Coronary artery (tissue), 2 donors: Measurements from ENCODE around the gene CARD19.

Source experiments
- DNase-seq: peaks from one replicate; pipeline ENCODE4 v3.0.0-alpha.2; 2017; ENCODE audit warnings: low spot score
- H3K27ac ChIP-seq, 2 donors: fragments of 200-600 bp; sonication (generic); one replicate each; pipeline ENCODE4 v1.5.1; 2016 to 2019
- H3K4me3 ChIP-seq: fragments of 200-600 bp; sonication (generic); 2 replicates; pipeline ENCODE4 v1.5.1; 2016; ENCODE audit warnings: mild to moderate bottlenecking, moderate library complexity
- CTCF ChIP-seq: fragments of 200-600 bp; sonication (generic); IDR thresholded peaks from one replicate; pipeline ENCODE4 v1.5.1; 2019; ENCODE audit warnings: antibody characterized with exemption

Gene CARD19

GRCh38 chr9:93148721-93149120, 52.7 kb downstream of the CARD19 start:
- no peak for DNase-seq
- H3K27ac ChIP-seq: no peak overlapping the region
- no peak for TF ChIP-seq CTCF
- H3K4me3 ChIP-seq: no peak overlapping the region

DNA sequence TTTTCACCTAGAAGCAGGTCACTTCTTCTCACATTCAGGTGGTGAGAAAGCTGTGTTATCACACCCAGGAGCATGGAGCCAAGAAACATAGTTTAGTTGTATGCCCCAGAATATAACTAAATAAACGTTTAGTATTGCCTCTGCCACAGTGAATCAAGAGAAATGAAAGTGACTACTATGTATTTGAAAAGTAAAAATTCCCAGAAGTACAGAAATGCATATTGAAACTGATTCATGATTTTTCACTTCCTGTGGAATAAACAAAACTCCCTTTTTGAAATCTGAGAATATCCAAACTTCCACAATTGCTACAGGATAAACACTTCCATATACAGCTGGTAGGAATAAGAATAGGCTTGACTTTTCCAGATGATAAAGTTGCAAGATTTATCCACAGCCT, 53.3 kb downstream of the CARD19 start:
- TF ChIP-seq CTCF: no peak
- Histone ChIP-seq H3K4me3 (no peak overlapping the region), H3K27ac (no peak overlapping the region)
- no peak for DNase-seq

- Histone ChIP-seq H3K27ac (no peak overlapping the region), H3K4me3 (no peak overlapping the region)
- no peak for TF ChIP-seq CTCF
- DNase-seq: no peak
Measured at GRCh38 chr9:93151097-93151784, 55.2 kb downstream of the CARD19 start.

DNA sequence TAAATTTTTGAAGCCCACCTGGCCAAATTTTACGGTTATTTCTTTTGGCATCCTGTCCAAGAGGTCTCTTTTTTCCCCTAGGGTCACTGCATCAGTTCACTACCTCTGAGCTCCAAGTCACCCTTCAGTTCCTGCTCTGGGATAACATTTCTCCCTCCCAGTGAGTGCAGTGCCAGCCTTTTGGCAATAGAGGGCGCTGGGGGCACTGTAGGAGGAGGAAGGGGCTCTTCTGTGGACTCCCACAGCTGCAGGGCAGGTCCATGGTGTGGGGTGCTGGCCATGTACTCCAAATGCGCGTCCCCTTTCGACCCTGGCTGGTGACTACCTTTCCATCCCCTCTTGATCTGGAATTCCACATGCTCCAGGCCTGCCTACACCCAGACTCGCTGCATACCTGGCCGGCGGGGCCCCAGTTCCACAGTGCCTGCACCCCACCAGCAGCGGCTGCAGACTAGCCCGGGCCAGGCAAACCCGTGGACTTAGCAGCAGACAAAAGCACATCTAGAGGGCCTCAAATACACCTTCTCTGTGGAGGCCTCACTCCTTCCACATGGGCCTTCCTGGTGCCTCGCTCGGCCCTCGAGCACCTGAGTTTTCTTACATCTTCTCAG, 58.4 kb downstream of the CARD19 start:
- H3K4me3 ChIP-seq: no peak overlapping the region
- no peak for TF ChIP-seq CTCF
- DNase-seq: no peak
- H3K27ac ChIP-seq: no peak overlapping the region

GRCh38 chr9:93155716-93156474, 59.9 kb downstream of the CARD19 start:
- DNase-seq: no peak
- no peak for TF ChIP-seq CTCF
- H3K27ac ChIP-seq: no peak overlapping the region
- H3K4me3 ChIP-seq: no peak overlapping the region

GRCh38 chr9:93156475-93157008, 60.5 kb downstream of the CARD19 start:
- DNase-seq: no peak
- Histone ChIP-seq H3K4me3 (no peak overlapping the region), H3K27ac (no peak overlapping the region)
- TF ChIP-seq CTCF: no peak
